Activated T-cell treated with anti-CD3 and anti-CD28 coated beads for 24 hours (primary cell): Measurements from ENCODE around the gene CRYGS.
A peak's percentile ranks its signal among the peaks of the same experiment; 100 is the strongest.
"Not testable (repeated sequence)": the region's sequence is repeated elsewhere in the genome, so short reads cannot be mapped to it uniquely, and the experiment has no call there.

Experiments used
- DNase-seq: peaks from one replicate; pipeline ENCODE4 v3.0.0-alpha.2; 2020; ENCODE audit warnings: low read depth

CRYGS gene

DNA sequence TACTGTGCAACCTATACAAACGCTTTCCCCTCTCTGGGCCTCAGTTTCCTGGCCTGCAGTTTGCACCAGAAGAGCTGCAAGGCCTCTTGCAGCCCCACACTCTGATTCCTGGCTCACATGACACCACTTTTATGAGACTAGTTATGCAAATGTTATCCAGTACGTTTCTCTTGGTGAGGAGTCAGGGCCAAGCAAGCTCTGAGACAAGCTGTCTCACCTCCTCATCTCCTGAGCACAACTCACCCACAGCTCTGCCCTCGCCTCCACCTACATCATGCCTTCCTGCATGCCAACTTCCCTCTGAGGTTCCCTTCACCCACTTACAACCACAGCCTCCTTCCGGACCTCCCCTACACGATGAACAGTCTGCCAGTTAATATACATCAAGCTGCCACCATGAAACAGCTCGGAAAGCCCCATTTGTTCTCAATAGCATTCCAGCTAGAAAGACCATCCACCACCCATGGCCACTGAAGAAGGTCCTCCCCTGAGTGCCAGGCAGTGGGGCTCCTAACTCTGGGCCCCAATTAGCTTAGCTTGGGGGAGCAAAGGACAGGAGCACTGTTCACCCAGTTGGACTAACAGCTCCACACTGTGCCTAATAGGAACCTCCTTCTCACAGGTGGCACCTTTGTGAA is 25.0 kb downstream of the CRYGS start:
- DNase-seq, result peak; percentile 54

DNA sequence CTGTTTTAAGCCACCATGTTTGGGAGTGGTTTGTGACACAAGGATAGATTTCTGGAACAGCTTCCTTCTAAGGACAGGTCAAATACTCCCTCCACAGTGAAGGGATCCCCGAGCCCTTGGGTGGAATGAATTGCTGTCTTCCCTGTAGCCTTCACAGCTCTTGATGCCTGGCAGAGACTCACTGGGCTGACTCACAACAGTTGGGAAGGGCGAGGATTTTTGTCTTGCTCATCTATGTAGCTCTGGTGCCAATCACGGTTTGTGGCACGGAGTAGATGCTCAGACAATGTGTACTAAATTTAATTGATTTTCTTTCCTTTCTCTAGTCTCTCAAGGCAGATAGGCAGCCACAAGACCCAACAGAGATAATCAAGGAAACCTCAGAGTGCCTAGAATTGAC is 27.0 kb downstream of the CRYGS start:
- DNase-seq, result no peak

DNA sequence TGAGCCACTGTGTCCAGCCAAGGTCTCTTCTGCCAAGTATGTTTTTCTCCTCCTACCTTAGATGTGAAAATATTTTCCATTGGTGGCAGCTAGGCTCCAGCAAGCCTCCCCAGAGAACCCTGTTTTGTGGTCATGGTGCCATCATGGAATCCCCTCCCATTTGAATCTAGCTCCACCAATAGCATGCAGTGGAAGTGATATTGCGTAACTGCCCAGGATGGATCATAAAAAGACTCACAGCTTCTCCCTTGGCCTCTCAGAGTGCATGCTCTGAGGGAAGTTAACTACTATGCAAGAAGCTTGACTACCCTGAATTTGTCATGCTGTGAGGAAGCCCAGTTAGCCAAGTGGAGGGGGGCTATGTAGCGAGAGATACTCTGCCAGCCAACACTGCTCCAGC is 27.5 kb downstream of the CRYGS start:
- no peak for DNase-seq

DNA sequence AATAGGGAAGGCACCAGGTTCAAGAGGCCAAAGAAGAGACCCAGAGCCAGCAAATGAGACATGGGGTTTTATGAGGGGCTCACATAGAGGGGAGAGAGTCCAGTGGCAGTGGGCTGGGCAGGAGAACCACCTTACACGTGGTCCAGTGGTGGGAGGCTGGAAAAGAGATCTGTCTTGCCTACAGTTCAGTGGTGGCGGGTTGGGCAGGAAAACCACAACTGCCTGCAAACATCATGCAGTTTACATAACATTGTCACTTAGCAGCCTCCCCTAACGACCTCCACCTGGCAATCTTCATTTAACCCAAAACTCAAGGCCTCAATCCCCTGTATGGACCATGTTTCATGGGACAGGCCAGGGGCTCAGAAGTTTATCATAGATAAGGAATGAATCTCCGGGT is 29.1 kb downstream of the CRYGS start:
- no peak for DNase-seq

DNA sequence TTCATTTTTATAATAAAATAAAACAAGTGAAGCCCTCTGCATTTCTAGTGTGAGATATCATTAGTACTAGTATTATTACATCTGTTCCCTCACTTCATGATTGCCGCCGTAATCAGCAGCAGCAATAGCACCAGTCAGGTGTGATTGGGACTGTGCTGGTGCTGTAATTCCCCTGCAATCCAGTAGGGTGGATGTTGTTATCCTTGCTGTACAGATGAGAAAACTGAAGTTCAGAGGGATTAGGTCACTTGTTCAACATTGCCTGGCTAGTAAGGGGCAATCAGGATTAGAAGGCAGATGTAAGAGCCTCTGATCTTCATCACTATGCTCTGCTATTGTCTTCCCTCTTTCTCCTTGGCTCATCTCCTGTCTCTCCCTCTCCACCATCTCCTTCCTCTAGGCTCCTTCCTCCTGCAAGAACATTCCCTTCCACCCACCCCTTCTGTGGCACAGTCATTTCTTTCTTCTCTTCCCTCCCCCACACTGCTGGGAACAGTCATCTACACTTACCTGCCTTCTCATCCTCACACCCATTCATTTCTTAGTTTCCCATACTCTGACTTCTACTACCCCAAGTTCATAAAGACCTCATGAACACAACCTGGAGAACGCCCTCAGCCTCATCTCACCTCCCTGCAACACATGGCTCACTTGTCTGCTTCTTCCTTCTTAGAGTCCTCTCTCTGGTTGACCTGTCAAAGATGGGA is 29.7 kb downstream of the CRYGS start:
- no peak for DNase-seq

DNA sequence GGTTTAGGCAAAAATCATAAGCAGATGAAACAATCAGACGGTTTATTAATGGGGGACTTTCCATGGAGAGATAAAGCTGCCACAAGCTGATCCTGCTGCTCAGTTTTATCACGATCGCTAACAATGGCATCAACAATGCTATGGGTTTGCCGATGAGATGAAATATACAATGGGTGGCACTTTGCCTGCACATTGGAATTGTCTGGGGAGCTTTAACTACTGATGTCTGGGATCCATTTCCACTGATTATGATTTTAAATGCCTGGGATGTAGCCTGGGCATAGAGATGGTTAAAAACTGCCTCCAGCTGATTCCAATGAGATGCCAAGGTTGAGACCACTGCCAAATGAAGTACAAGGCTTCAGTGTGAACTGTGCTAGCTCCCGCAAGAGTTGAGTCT is 30.8 kb downstream of the CRYGS start:
- no peak for DNase-seq

DNA sequence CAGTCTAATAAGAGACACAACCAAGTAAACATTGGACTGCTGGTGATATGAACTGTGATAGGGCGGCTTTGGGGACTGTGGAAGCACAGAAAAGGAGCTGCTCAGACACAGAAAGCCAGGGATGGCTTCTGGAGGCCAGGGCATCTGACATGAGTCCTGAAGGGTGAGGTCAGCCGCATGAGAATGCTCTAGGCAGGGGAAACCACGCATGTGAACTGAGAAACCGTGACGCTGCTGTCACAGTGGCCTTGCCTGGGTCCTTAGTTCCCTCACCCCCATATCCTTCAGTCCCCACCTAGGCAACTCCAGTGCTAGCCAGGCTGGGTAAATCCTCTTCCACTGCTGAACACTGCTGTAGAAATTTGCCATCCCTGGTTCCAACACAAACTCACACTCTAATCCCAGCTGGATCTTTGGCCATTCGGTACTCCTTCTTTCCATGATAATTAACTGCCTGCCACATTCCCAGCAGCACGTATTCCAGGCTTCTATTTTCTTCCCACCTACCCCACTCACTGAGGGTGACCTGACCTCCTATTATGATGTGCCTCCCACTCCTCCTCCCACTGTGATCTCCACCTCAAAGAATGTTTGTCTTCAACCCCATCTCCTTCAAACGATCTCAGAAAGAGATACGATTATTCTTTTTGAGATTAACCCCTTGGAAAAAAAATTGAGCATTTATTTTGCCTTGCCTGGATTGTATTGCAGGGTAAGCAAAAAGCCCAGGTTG is 31.4 kb downstream of the CRYGS start:
- no peak for DNase-seq

DNA sequence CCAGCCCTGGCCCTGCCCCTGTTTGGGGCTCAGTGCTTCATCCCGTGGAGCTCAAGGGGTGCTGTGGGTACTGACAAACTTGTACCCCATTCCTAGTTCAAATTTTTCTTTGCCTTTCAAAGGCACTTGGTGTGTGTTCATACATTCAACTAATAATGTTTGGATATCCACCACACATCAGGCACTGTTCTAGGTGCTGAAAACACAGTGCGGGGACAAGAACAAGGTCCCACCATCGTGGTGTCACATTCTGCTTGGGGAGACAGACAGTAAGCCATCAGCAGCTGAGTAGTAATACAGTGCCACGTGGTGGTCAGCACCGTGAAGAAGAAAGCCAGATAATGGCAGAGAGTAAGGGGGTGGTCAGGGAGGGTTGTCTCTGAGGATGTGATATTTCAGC is 32.5 kb downstream of the CRYGS start:
- DNase-seq, result no peak

DNA sequence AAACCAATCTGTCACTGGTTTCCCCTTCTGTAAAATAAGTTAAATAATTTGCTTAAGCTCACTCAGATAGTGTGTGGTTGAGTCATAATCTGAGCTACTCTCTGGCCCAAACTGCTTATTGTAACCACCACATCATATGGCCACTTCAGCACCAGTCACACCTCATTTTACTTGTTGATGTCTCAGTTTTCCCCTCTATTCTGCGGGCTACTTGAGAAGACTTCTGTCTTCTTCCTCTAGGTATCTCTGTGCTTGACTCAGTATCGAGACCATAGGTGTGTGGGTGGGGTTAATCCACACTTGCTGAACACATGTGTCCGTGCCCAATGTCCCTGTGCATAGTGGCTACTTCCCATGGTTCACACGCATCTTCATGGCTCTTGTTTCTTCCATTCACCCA is 32.9 kb downstream of the CRYGS start:
- DNase-seq, result no peak

DNA sequence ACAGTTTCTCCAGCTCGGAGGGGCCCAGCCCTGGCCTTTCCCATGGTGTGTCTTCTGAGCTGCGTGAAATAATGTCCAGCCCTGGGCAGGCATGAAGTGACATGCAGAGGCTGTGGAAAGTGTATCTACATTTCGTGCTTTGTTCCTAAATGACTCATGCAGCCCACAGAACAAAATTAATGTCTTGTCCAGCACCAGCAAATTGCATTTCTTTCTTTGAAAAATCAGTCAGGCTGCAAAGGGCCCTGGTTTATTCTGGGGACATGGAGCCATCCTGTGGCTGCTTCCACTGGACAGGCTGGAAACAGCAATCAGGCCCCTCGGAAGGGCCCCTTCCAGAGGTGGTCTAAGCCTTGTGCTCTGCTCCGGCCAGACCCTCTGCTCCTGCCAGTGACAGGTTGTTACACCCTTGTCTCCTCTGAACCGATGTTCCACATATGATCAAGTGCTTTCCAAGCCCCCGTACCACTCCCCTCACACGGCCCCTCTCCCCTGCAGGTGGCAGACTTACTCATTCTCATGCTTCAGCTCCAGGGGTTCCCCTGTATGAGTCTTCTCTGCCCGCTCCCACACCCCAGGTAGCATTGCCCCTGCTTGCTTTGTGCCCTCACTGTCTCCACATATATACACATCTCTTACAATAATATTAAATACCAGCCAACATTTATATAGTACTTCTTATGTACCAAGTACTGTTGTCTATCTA is 33.7 kb downstream of the CRYGS start:
- no peak for DNase-seq

DNA sequence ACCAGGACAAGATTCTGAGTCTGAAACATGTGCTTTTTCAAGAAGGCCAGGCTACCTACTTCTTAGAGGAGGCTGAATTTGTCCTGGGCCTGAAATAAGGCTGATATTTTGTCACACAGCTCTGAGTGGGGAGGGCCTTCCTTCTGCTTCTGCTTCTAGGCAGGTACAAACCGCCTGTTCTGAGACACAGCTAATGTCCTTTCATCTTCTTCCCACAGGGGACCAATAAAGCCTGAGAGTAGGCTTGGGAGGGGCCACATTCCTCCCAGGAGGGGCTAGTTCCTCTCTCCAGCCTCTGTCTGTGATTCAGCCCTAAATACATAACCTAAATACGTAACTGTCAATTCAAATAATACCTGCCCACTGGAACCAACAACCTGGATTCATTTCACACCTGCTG is 34.8 kb downstream of the CRYGS start:
- DNase-seq, result no peak

DNA sequence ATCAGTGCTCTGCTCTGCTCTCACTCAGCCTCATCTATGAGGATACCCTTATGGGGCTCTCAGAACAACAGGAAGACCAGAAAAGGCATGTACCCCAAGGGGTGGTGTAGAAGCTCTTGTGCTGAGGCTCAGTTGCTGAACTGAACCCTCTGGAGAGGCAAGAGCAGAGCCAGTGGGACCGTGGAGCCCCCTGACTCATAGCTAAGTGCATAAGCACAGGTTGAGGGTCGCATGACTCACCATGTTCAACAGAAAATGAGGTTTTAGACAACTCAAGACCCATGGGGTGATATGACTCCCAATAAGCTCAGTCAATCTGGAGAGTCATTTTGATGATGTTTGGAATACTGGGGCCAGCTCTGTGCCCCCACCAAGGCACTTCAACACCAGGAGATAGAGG is 37.3 kb downstream of the CRYGS start:
- no peak for DNase-seq

DNA sequence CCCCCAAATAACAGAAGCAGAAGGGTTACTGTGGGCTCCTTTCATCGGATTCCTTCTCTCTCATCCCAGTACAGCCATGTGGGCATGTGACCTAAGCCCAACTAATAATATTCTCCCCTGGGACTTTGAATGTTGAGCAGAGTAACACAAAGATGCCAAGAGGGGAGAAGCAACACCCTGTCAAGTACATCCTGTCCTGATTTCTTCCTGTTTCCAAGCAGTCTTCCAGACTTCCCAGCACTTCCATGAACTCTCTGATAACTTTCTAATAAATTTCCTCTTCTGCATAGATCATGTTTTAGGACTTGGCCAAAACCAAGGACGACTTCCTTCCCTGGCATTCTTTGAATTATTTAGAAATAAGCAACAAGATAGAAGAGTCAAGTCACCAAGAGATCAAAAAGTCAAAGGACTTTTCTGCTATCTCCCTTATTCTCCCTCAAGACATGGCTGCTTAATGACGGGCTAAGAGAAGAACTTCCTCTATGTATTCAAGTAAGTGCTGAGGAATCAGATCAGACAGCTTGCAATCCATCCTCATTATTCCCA is 37.9 kb downstream of the CRYGS start:
- DNase-seq, result no peak

DNA sequence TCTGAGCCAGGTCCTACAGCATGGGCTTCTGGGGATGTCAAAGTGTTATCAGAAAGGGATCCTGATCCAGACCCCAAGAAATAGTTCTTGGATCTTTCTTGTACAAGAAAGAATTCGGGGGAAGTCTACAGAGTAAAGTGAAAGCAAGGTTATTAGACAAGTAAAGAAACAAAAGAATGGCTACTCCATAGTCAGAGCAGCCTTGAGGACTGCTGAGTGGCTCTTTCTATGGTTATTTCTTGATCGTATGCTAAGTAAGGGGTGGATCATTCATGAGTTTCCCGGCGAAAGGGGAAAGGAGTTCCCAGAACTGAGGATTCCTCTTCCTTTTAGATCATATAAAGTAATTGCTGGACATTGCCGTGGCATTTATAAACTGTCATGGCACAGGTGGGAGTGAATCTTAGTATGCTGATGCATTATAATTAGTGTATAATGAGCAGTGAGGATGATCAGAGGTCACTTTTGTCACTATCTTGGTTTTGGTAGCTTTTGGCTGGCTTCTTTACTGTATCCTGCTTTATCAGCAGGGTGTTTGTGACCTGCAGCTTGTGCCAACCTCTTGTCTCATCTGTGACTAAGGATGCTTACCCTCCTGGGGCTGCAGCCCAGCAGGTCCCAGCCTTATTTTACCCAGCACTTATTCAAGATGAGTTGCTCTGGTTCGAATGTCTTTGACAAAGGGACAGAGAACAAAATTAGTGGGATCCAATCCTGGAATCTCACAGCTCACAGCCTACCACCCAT is 41.0 kb downstream of the CRYGS start:
- no peak for DNase-seq

DNA sequence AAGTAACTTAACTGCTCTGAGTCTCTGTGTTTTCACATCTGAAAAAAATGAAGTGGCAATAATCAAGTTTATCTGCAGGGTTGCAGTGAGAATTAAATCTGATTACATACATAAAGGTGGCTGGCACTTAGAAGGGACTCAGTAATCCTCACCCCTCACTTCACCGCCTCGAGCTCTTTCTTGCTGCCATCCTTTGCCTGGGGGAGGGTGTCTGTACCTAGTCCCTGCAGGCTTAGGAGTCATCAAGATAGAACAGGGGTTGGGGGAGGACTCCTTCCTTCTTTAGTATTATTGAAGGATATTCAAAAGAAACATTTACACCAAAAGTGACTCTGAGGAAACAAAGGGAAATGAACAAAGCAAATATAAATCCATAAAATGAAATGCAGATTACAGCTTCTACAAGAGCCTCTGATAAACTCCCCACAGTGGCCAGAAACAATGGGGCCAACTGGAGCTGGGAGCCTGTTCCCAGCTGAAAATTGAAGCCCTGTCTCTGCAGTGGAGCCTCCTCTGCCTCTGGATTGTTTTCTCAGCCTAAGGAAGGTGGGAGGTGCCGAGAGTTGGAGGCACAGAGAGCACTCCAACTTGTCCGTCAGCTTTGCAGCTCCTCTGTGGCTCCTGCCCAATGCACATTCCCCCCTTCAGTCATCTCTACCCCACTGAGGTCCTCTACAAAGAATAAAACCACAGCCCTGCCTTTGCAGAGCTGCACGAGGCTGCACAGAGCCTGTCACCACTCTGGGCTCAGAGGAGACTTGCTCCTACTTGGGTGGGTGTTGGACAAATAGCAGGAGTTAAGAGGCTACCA is 41.8 kb downstream of the CRYGS start:
- no peak for DNase-seq

DNA sequence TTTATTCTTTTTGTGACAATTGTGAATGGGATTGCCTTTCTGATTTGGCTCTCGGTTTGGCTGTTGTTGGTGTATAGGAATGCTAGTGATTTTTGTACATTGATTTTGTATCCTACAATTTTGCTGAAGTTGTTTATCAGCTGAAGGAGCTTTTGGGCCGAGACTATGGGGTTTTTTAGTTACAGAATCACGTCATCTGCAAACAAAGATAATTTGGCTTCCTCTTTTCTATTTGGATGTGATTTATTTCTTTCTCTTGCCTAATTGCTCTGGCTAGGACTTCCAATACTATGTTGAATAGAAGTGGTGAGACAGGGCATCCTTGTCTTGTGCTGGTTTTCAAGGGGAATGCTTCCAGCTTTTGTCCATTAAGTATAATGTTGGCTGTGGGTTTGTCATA is 44.2 kb downstream of the CRYGS start:
- DNase-seq, result not testable (repeated sequence)

DNA sequence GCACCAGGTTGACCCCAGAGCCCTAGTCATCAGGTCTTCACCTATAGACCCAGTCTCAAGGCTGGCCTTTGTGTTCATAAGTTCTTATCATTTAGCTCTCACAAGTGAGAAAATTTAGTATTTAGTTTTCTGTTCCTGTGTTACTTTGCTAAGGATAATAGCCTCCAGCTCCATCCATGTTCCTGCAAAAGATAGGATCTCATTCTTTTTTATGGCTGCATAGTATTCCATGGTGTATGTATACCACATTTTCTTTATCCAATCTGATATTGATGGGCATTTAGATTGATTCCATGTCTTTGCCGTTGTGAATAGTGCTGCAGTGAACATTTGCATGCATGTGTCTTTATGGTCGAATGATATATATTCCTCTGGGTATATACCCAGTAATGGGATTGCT is 46.2 kb downstream of the CRYGS start:
- not testable (repeated sequence) for DNase-seq

DNA sequence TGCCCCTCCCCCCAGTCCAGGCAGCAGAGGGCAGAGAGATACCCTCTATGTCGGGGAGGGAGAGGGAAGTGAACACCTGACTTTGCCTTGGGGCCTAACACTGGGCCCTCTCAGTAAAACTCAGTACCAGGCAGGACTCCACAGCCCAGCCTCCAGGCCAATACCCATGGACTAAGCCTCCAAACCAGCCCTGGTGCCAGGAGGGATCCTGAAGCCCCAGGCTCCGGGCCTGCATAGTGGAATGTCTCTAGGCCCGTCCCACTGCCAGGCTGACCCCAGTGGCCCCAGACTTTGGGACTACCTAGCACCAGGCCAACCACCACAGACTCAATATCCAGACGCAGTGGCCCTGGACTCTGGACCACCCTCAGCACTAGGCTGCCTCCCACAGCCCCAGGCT is 46.6 kb downstream of the CRYGS start:
- DNase-seq, result no peak

DNA sequence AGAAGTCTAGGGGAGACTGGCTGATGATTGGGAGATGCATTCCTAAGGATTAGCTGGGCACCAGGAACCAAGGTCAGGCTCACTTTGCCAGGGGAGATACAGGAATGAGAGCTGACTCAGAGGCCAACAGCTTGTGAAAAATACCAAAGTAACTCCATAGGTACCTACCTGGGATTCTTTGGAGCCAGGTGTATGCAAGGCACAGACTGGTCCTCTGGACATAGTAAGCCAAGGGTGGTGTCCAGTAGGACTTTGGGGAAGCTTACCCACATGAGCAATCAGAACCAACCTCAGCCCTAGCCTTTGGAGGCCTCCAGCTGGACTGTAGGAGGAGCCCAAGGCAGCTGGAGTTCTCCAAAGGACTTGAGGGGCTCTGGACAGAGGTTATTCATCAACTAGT is 47.5 kb downstream of the CRYGS start:
- DNase-seq, result no peak

DNA sequence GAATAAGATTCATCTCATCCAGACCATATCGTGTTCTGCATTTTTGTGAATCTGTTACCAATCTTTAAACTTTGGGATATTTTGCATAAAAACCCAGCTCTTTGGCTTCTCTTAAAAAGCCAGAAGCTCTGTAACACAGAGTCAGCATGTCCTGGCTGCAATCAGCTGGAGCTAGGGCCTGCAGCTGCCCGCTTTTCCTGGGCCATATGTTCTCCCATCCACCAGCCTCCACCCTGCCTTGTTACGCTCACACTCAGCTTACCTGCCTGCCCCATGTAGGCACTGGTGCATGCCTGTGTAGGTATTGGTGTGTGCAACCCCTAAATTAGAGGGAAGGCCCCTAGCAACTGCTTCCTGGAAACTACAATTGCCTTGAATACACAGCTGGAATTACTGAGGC is 48.2 kb downstream of the CRYGS start:
- DNase-seq, result no peak
